Gastroesophageal sphincter (tissue), 3 donors: Measurements from ENCODE around the gene GTF3C4.

ENCODE experiments used
- CTCF ChIP-seq, 4 experiments: fragments of 200-600 bp in 2 of 4; fragments of 450-650 bp in 2 of 4; sonication (generic) in 1 of 4; IDR thresholded peaks; one replicate each; pipeline ENCODE4 v1.5.1; 2017 to 2019; ENCODE audit warnings: antibody characterized with exemption in 4 of 4, mild to moderate bottlenecking in 2 of 4, moderate library complexity in 2 of 4
- EP300 ChIP-seq: sonication (generic); formaldehyde crosslinking; IDR thresholded peaks from one replicate; pipeline ENCODE4 v1.6.1; 2017; ENCODE audit warnings: antibody characterized with exemption, mild to moderate bottlenecking
- POLR2A ChIP-seq, 2 donors: fragments of 450-650 bp; IDR thresholded peaks; one replicate each; pipeline ENCODE4 v1.6.1; 2017; ENCODE audit warnings: antibody characterized with exemption in 2 of 2, mild to moderate bottlenecking in 2 of 2, moderate library complexity in 1 of 2
- POLR2AphosphoS5 ChIP-seq: sonication (generic); formaldehyde crosslinking; IDR thresholded peaks from one replicate; pipeline ENCODE4 v1.6.1; 2017; ENCODE audit warnings: antibody characterized with exemption

DNA sequence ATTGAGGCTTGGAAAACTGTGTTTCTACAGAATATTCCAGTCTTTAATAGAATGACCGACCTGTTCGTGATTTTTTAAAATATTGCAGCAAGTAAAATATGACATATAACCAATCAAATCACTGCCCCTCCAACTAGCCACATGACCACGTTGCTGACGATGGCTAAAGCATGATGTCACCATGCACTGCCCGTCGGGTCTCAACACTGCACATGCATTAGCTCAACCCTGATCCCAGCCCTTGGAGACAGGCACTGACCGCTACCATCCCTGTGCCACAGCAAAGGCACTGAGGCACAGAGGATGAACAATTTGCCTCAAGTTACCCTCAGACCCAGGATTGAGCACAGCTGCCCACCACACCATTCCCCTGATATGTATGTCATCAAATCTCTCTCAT is 14.0 kb upstream of the GTF3C4 start:
- no peak for TF ChIP-seq CTCF (IDR thresholded peaks at IDR 0.05)
- TF ChIP-seq POLR2A (IDR thresholded peaks at IDR 0.05): no peak
- TF ChIP-seq POLR2AphosphoS5: no peak
- no peak for TF ChIP-seq EP300
